Ovary (tissue), 9 donors: Measurements from ENCODE around the gene CEP170. TPM values are rescaled to one million over a fixed set of nuclear protein-coding genes. Genes with fewer than 3 reads are reported as not detected.

Experiments
- DNase-seq, 5 donors: peaks; one replicate each; pipeline ENCODE4 v3.0.0-alpha.2; 2019 to 2020
- H3K27ac ChIP-seq, 2 donors: fragments of 200-600 bp; one replicate each; pipeline versions ENCODE4 v1.5.1 to v1.8.0; 2019 to 2022
- H3K27me3 ChIP-seq: fragments of 200-600 bp; one replicate; pipeline ENCODE4 v1.8.0; 2022
- H3K36me3 ChIP-seq: fragments of 200-600 bp; sonication (generic); one replicate; pipeline ENCODE4 v1.5.1; 2019
- H3K4me1 ChIP-seq: one replicate; pipeline ENCODE4 v1.8.1; 2013; ENCODE audit warnings: mild to moderate bottlenecking, moderate library complexity; ENCODE audit not compliant: insufficient read depth
- H3K4me3 ChIP-seq: fragments of 200-600 bp; sonication (generic); one replicate; pipeline ENCODE4 v1.5.1; 2017
- H3K9me3 ChIP-seq, 2 donors: fragments of 200-600 bp in 1 of 2; sonication (generic) in 1 of 2; one replicate each; pipeline versions ENCODE4 v1.5.1 to v1.8.1; 2013 to 2019; ENCODE audit warnings: mild to moderate bottlenecking in 1 of 2, moderate library complexity in 1 of 2
- EP300 ChIP-seq: sonication (generic); formaldehyde crosslinking; IDR thresholded peaks from one replicate; pipeline ENCODE4 v1.6.1; 2017; ENCODE audit warnings: antibody characterized with exemption
- POLR2A ChIP-seq: fragments of 450-650 bp; IDR thresholded peaks from one replicate; pipeline ENCODE4 v1.6.1; 2017; ENCODE audit warnings: antibody characterized with exemption, mild to moderate bottlenecking, moderate library complexity
- whole genome bisulfite sequencing, 3 donors: extraction: QIAGEN DNeasy Blood & Tissue Kit in 1 of 3; methylation state at CpG; one replicate each; pipeline versions ENCODE4 v1.1.5 to v1.1.7; 2013 to 2017; 5-methylcytosine and 5-hydroxymethylcytosine counted together
- intact Hi-C, 4 donors: fragments of 100-400 bp; cut with DNase I; formaldehyde crosslinking; loops; one replicate each; pipeline versions ENCODE4 v1.11.0 to v1.15.1; 2022 to 2023
- polyA plus RNA-seq, 2 donors: library from polyadenylated mRNA; stranded (reverse); fragments of 200-250 nt in 1 of 2; fragments of 350-450 nt in 1 of 2; fragmentation: Illumina TruSeq in 1 of 2; extraction: RNeasy Lipid Tissue Mini Kit (QIAGEN cat#74804) in 1 of 2; gene quantifications; one replicate each; pipeline ENCODE4 v1.2.3, GENCODE V29; 2013 to 2014
- total RNA-seq, 7 donors: library from RNA; depleted of rRNA in 2 of 7; stranded (reverse); fragments of >200 nt in 2 of 7; fragmentation: NEBNext Ultra II Directional in 3 of 7; extraction: Animal tissue kit (Norgen Biotek cat#: 25700) in 3 of 7; gene quantifications; one replicate each; pipeline versions ENCODE4 v1.1.0 to v1.2.4, GENCODE V29; 2016 to 2023
- TF ChIP-seq, protein P1 (sequence below), 3 donors: fragments of 450-650 bp in 2 of 3; fragments of 200-600 bp in 1 of 3; IDR thresholded peaks; one replicate each; pipeline versions ENCODE4 v1.5.1 to v1.8.0; 2016 to 2022; ENCODE audit warnings: antibody characterized with exemption in 3 of 3, mild to moderate bottlenecking in 1 of 3
- donor health status: DM: no; HTN: no; CAD: no; lungs with moderate emphysema.
- donor health status: DM: no; HTN: no; CAD: no.
- donor health status: Bipolar disorder and iron deficiency.
- donor health status: DM: yes; HTN: yes; CAD: no.
- donor health status: DM: no; HTN: no; CAD: no.
- donor health status: DM: yes; HTN: yes; CAD: no.

Gene CEP170
- total and polyA plus RNA-seq, 9 donors, result 16.4 to 66.4 (median 42.6) TPM

DNA sequence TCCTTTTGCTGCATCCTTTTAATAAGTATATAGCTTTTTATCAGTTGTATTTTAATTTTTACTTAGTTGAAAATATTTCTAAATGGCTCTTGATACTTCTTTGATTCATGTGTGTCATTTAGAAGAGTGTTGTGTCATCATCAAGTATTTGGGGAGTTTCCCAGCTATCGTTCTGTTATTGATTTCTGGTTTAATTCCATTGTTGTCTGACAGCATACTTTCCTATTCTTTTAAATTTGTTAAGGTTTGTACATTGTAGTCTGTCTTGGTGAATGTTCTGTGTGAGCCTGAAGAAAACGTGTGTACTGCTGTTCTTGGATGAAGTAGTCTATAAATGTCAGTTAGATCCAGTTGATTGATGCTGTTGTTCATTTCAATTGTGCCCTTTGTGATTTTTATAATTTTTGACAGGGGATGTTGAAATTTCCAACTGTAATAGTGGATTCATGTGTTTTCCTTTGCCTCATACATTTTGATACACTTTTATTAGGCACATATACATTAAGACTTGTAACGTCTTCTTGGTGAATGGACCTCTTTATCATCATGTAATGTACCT is 25.6 kb upstream of the CEP170 start:
- WGBS, 3 donors, result 82 to 85% (median 84%) methylated on average over 3 of the region's 3 CpGs
- H3K9me3 ChIP-seq, result no peaks in the 10 kb centered on the region
- TF ChIP-seq POLR2A, result no peak
- no peak for TF ChIP-seq EP300
- TF ChIP-seq, protein P1, sequence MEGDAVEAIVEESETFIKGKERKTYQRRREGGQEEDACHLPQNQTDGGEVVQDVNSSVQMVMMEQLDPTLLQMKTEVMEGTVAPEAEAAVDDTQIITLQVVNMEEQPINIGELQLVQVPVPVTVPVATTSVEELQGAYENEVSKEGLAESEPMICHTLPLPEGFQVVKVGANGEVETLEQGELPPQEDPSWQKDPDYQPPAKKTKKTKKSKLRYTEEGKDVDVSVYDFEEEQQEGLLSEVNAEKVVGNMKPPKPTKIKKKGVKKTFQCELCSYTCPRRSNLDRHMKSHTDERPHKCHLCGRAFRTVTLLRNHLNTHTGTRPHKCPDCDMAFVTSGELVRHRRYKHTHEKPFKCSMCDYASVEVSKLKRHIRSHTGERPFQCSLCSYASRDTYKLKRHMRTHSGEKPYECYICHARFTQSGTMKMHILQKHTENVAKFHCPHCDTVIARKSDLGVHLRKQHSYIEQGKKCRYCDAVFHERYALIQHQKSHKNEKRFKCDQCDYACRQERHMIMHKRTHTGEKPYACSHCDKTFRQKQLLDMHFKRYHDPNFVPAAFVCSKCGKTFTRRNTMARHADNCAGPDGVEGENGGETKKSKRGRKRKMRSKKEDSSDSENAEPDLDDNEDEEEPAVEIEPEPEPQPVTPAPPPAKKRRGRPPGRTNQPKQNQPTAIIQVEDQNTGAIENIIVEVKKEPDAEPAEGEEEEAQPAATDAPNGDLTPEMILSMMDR (IDR thresholded peaks at IDR 0.05), result no peak
- DNase-seq, result no peak
- H3K4me3 ChIP-seq, result no peak overlapping the region
- H3K36me3 ChIP-seq, result no peaks in the 10 kb centered on the region
- no peak overlapping the region for H3K27ac ChIP-seq
- H3K4me1 ChIP-seq, result no peaks in the 10 kb centered on the region
- H3K27me3 ChIP-seq, result no peaks in the 10 kb centered on the region
- intact Hi-C loops, result no loop called here

DNA sequence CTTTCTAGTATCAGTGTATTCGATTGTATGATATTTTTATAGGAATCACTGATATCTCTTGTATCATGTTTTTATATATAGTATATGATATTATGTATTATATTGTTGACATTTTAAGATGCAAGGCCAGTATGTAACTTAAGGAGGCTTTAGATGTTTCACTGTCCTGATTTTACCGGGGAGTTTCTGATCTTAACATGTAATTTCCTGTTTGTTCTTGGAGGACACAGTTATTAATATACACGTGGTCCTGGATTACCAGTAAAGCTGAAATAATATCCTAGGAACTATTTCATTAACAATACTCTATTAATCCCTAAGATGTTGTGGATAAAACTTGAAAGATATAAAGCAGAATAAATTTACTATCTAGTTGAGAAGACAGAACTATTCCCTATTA is 20.2 kb upstream of the CEP170 start:
- intact Hi-C loops, result no loop called here
- TF ChIP-seq EP300, result no peak
- TF ChIP-seq, protein P1 (IDR thresholded peaks at IDR 0.05), result no peak
- no peak for TF ChIP-seq POLR2A
- Histone ChIP-seq H3K27ac (no peak overlapping the region), H3K27me3 (no peaks in the 10 kb centered on the region), H3K36me3 (no peaks in the 10 kb centered on the region), H3K4me1 (no peaks in the 10 kb centered on the region), H3K9me3 (no peaks in the 10 kb centered on the region), H3K4me3 (no peak overlapping the region)
- 86 to 88% (median 88%) methylated on average over 3 of the region's 3 CpGs for WGBS, 3 donors
- DNase-seq, result no peak

DNA sequence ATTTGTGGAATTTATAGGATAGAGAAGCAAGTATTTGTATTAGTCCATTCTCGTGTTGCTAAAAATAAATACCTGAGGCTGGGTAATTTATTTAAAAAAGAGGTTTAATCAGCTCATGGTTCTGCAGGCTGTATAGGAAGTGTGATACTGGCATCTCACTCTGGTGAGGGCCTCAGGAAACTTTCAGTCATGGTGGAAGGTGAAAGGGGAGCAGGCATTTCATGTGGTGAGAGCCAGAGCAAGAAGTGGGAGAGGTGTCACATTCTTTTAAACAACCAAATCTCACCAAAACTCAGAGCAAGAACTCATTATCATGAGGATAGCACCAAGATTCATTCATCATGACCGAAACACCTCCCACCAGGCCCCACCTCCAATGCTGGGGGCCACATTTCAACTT is 18.9 kb upstream of the CEP170 start:
- 64 to 74% (median 69%) methylated on average over 2 of the region's 2 CpGs for WGBS, 3 donors
- no peaks in the 10 kb centered on the region for H3K4me1 ChIP-seq
- H3K4me3 ChIP-seq, result no peak overlapping the region
- intact Hi-C loops, result no loop called here
- H3K27me3 ChIP-seq, result no peaks in the 10 kb centered on the region
- H3K36me3 ChIP-seq, result no peaks in the 10 kb centered on the region
- TF ChIP-seq, protein P1 (IDR thresholded peaks at IDR 0.05), result no peak
- TF ChIP-seq POLR2A (no peak), EP300 (no peak)
- H3K27ac ChIP-seq, result no peak overlapping the region
- DNase-seq, result no peak
- no peaks in the 10 kb centered on the region for H3K9me3 ChIP-seq

DNA sequence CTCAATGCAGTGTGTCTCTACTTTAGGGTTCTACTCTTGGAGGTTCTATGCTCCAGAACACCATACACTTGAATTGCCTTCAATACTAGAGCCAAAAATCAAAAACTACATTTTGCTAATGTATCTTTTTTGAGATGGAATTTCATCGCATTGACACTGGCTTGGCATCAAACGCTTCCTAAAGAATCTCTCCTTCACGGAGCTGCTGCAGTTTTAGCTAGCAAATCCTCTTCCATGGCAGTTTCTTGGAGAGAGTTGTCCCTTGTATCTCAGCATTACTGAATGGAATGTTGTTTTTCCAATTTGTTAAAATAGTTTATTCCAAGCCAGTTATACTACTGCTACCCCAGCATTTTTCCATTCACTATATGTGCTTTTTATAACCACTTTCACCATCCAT is 18.4 kb upstream of the CEP170 start:
- intact Hi-C loops, result no loop called here

More for the DNA sequence above, 18.4 kb upstream of the CEP170 start:
- H3K27me3 ChIP-seq, result no peaks in the 10 kb centered on the region
- no peaks in the 10 kb centered on the region for H3K9me3 ChIP-seq
- H3K36me3 ChIP-seq, result no peaks in the 10 kb centered on the region
- TF ChIP-seq POLR2A, result no peak
- no peak for TF ChIP-seq EP300
- TF ChIP-seq, protein P1 (IDR thresholded peaks at IDR 0.05), result no peak
- peaks cover 2% of the 10 kb centered on the region for H3K4me1 ChIP-seq
- DNase-seq, result no peak
- 29 to 36% (median 34%) methylated on average over 3 of the region's 3 CpGs for WGBS, 3 donors
- H3K27ac ChIP-seq, result no peak overlapping the region
- H3K4me3 ChIP-seq, result no peak overlapping the region
